Measurements from ENCODE around the gene DMAP1. TPM values are rescaled to one million over a fixed set of nuclear protein-coding genes. Genes with fewer than 3 reads are reported as not detected.

DMAP1 gene
- total RNA-seq, 3 donors from 2014 or later (not counting 1 experiment from before 2014, with no cell fraction given) = 61.1 to 73.3 (median 67.3) TPM

- Histone ChIP-seq H3K9me3 (ENCODE audit: control insufficient read depth, insufficient read depth, low read length) (no peaks in the 10 kb centered on the region), H3K4me1 (ENCODE audit: control insufficient read depth, insufficient read depth, low read length) (peaks cover 8% of the 10 kb centered on the region), H3K27me3 (ENCODE audit: control insufficient read depth, insufficient read depth, low read length) (no peaks in the 10 kb centered on the region), H3K4me3 (ENCODE audit: low read length) (no peak overlapping the region), H3K27ac (ENCODE audit: low read length) (no peak overlapping the region), H3K36me3 (ENCODE audit: control insufficient read depth, insufficient read depth, low read length) (peaks cover 3% of the 10 kb centered on the region)
- ATAC-seq (no peak), DNase-seq (no peak)
- intact Hi-C loops (cut with micrococcal nuclease) = no loop called here
- Mint-ChIP-seq H3K36me3 (no peaks in the 10 kb centered on the region), H3K27ac (no peak overlapping the region), H3K9me3 (no peaks in the 10 kb centered on the region), H3K4me3 (no peak overlapping the region), H3K4me1 (peaks cover 9 to 19% of the 10 kb centered on the region in 2 donors), H3K27me3 (ENCODE audit: low read depth in 2 of 2) (no peaks in the 10 kb centered on the region)
- WGBS (ENCODE audit: insufficient coverage) = 95% methylated on average over 16 of the region's 16 CpGs
- no peak for TF ChIP-seq CTCF (IDR thresholded peaks at IDR 0.05)
Observed at GRCh38 chr1:44242746-44243145, 29.5 kb downstream of the DMAP1 start.

GRCh38 chr1:44243782-44244495 lies 30.7 kb downstream of the DMAP1 start:
- H3K27me3 Mint-ChIP-seq (ENCODE audit: low read depth in 2 of 2) = no peaks in the 10 kb centered on the region
- Histone ChIP-seq H3K36me3 (ENCODE audit: control insufficient read depth, insufficient read depth, low read length) (peaks cover 3% of the 10 kb centered on the region), H3K27ac (ENCODE audit: low read length) (no peak overlapping the region), H3K9me3 (ENCODE audit: control insufficient read depth, insufficient read depth, low read length) (no peaks in the 10 kb centered on the region), H3K27me3 (ENCODE audit: control insufficient read depth, insufficient read depth, low read length) (no peaks in the 10 kb centered on the region), H3K4me3 (ENCODE audit: low read length) (no peak overlapping the region), H3K4me1 (ENCODE audit: control insufficient read depth, insufficient read depth, low read length) (no peaks in the 10 kb centered on the region)
- no peaks in the 10 kb centered on the region for H3K9me3 Mint-ChIP-seq
- peaks cover 5 to 10% of the 10 kb centered on the region in 2 donors for H3K4me1 Mint-ChIP-seq
- no peak overlapping the region for H3K4me3 Mint-ChIP-seq
- no peak for ATAC-seq
- no peak for DNase-seq
- H3K27ac Mint-ChIP-seq = peak overlapping the region in 1 of 2 donors; percentile 24
- H3K36me3 Mint-ChIP-seq = no peaks in the 10 kb centered on the region
- intact Hi-C loops (cut with micrococcal nuclease) = no loop called here
- WGBS (ENCODE audit: insufficient coverage) = 97% methylated on average over 7 of the region's 7 CpGs
- TF ChIP-seq CTCF (IDR thresholded peaks at IDR 0.05) = no peak

GRCh38 chr1:44244986-44245385 lies 31.7 kb downstream of the DMAP1 start:
- WGBS (ENCODE audit: insufficient coverage) = 95% methylated on average over 9 of the region's 9 CpGs
- Histone ChIP-seq H3K4me1 (ENCODE audit: control insufficient read depth, insufficient read depth, low read length) (no peaks in the 10 kb centered on the region), H3K9me3 (ENCODE audit: control insufficient read depth, insufficient read depth, low read length) (no peaks in the 10 kb centered on the region), H3K36me3 (ENCODE audit: control insufficient read depth, insufficient read depth, low read length) (peaks cover 3% of the 10 kb centered on the region), H3K27ac (ENCODE audit: low read length) (no peak overlapping the region), H3K27me3 (ENCODE audit: control insufficient read depth, insufficient read depth, low read length) (no peaks in the 10 kb centered on the region), H3K4me3 (ENCODE audit: low read length) (no peak overlapping the region)
- H3K4me3 Mint-ChIP-seq = no peak overlapping the region
- H3K4me1 Mint-ChIP-seq = peaks cover 0 to 5% of the 10 kb centered on the region in 2 donors
- ATAC-seq = no peak
- no peak for DNase-seq
- H3K9me3 Mint-ChIP-seq = no peaks in the 10 kb centered on the region
- H3K27me3 Mint-ChIP-seq (ENCODE audit: low read depth in 2 of 2) = no peaks in the 10 kb centered on the region
- H3K36me3 Mint-ChIP-seq = no peaks in the 10 kb centered on the region
- no peak overlapping the region for H3K27ac Mint-ChIP-seq
- intact Hi-C loops (cut with micrococcal nuclease) = no loop called here
- no peak for TF ChIP-seq CTCF (IDR thresholded peaks at IDR 0.05)

GRCh38 chr1:44246806-44247205 lies 33.5 kb downstream of the DMAP1 start:
- H3K4me3 Mint-ChIP-seq = no peak overlapping the region
- no peaks in the 10 kb centered on the region for H3K36me3 Mint-ChIP-seq
- Histone ChIP-seq H3K4me3 (ENCODE audit: low read length) (no peak overlapping the region), H3K9me3 (ENCODE audit: control insufficient read depth, insufficient read depth, low read length) (no peaks in the 10 kb centered on the region), H3K27me3 (ENCODE audit: control insufficient read depth, insufficient read depth, low read length) (no peaks in the 10 kb centered on the region), H3K27ac (ENCODE audit: low read length) (no peak overlapping the region), H3K36me3 (ENCODE audit: control insufficient read depth, insufficient read depth, low read length) (no peaks in the 10 kb centered on the region), H3K4me1 (ENCODE audit: control insufficient read depth, insufficient read depth, low read length) (no peaks in the 10 kb centered on the region)
- peaks cover 0 to 5% of the 10 kb centered on the region in 2 donors for H3K4me1 Mint-ChIP-seq
- intact Hi-C loops (cut with micrococcal nuclease) = no loop called here
- ATAC-seq (no peak), DNase-seq (no peak)
- no peak for TF ChIP-seq CTCF (IDR thresholded peaks at IDR 0.05)
- no peak overlapping the region for H3K27ac Mint-ChIP-seq
- no peaks in the 10 kb centered on the region for H3K9me3 Mint-ChIP-seq
- H3K27me3 Mint-ChIP-seq (ENCODE audit: low read depth in 2 of 2) = no peaks in the 10 kb centered on the region
- 100% methylated on average over 2 of the region's 2 CpGs for WGBS (ENCODE audit: insufficient coverage)
